ENCODE results near the gene PTGFR.

The PTGFR gene

GRCh38 chr1:78475888-78476610 is 14.7 kb upstream of the PTGFR start:
- H3K27ac ChIP-seq (ENCODE audit: insufficient read depth, low read depth, low read length, poor library complexity, severe bottlenecking) = no peak overlapping the region
- no peak overlapping the region for H3K4me3 ChIP-seq (ENCODE audit: insufficient read depth, low read depth, low read length)
- no peaks in the 10 kb centered on the region for H3K27me3 ChIP-seq (ENCODE audit: control insufficient read depth, insufficient read depth, low read length, poor library complexity, severe bottlenecking)
- H3K4me1 ChIP-seq (ENCODE audit: control insufficient read depth, insufficient read depth, low read length) = no peaks in the 10 kb centered on the region
- H3K36me3 ChIP-seq (ENCODE audit: control insufficient read depth, insufficient read depth, low read length) = no peaks in the 10 kb centered on the region
- no peaks in the 10 kb centered on the region for H3K9me3 ChIP-seq (ENCODE audit: control insufficient read depth, low read length)
- 92 to 96% methylated on average over 4 of the region's 4 CpGs for WGBS, 2 experiments

GRCh38 chr1:78483903-78484302 is 6.9 kb upstream of the PTGFR start:
- Histone ChIP-seq H3K4me1 (ENCODE audit: control insufficient read depth, insufficient read depth, low read length) (no peaks in the 10 kb centered on the region), H3K4me3 (ENCODE audit: insufficient read depth, low read depth, low read length) (no peak overlapping the region), H3K27me3 (ENCODE audit: control insufficient read depth, insufficient read depth, low read length, poor library complexity, severe bottlenecking) (no peaks in the 10 kb centered on the region), H3K36me3 (ENCODE audit: control insufficient read depth, insufficient read depth, low read length) (no peaks in the 10 kb centered on the region), H3K9me3 (ENCODE audit: control insufficient read depth, low read length) (no peaks in the 10 kb centered on the region), H3K27ac (ENCODE audit: insufficient read depth, low read depth, low read length, poor library complexity, severe bottlenecking) (no peak overlapping the region)
- 58 to 60% methylated on average over 6 of the region's 6 CpGs for WGBS, 2 experiments

- H3K4me3 ChIP-seq (ENCODE audit: insufficient read depth, low read depth, low read length) = peak overlapping the region; percentile 29
- no peaks in the 10 kb centered on the region for H3K36me3 ChIP-seq (ENCODE audit: control insufficient read depth, insufficient read depth, low read length)
- H3K27me3 ChIP-seq (ENCODE audit: control insufficient read depth, insufficient read depth, low read length, poor library complexity, severe bottlenecking) = peaks cover 43% of the 10 kb centered on the region
- H3K4me1 ChIP-seq (ENCODE audit: control insufficient read depth, insufficient read depth, low read length) = no peaks in the 10 kb centered on the region
- no peaks in the 10 kb centered on the region for H3K9me3 ChIP-seq (ENCODE audit: control insufficient read depth, low read length)
- 10 to 11% methylated on average over 37 of the region's 37 CpGs for WGBS, 2 experiments
- H3K27ac ChIP-seq (ENCODE audit: insufficient read depth, low read depth, low read length, poor library complexity, severe bottlenecking) = no peak overlapping the region
These were observed 787 bp downstream of the PTGFR start for GRCh38 chr1:78491451-78492071.

- H3K36me3 ChIP-seq (ENCODE audit: control insufficient read depth, insufficient read depth, low read length) = no peaks in the 10 kb centered on the region
- no peak overlapping the region for H3K27ac ChIP-seq (ENCODE audit: insufficient read depth, low read depth, low read length, poor library complexity, severe bottlenecking)
- peaks cover 43% of the 10 kb centered on the region for H3K27me3 ChIP-seq (ENCODE audit: control insufficient read depth, insufficient read depth, low read length, poor library complexity, severe bottlenecking)
- no peak overlapping the region for H3K4me3 ChIP-seq (ENCODE audit: insufficient read depth, low read depth, low read length)
- H3K9me3 ChIP-seq (ENCODE audit: control insufficient read depth, low read length) = no peaks in the 10 kb centered on the region
- H3K4me1 ChIP-seq (ENCODE audit: control insufficient read depth, insufficient read depth, low read length) = no peaks in the 10 kb centered on the region
- WGBS, 2 experiments = 91 to 95% methylated on average over 12 of the region's 12 CpGs
These were observed 1.7 kb downstream of the PTGFR start for GRCh38 chr1:78492386-78492950.

- H3K9me3 ChIP-seq (ENCODE audit: control insufficient read depth, low read length) = no peaks in the 10 kb centered on the region
- 86 to 95% methylated on average over 1 of the region's 1 CpG for WGBS, 2 experiments
- no peak overlapping the region for H3K4me3 ChIP-seq (ENCODE audit: insufficient read depth, low read depth, low read length)
- H3K36me3 ChIP-seq (ENCODE audit: control insufficient read depth, insufficient read depth, low read length) = no peaks in the 10 kb centered on the region
- H3K27ac ChIP-seq (ENCODE audit: insufficient read depth, low read depth, low read length, poor library complexity, severe bottlenecking) = no peak overlapping the region
- peaks cover 43% of the 10 kb centered on the region for H3K27me3 ChIP-seq (ENCODE audit: control insufficient read depth, insufficient read depth, low read length, poor library complexity, severe bottlenecking)
- no peaks in the 10 kb centered on the region for H3K4me1 ChIP-seq (ENCODE audit: control insufficient read depth, insufficient read depth, low read length)
These were observed 2.7 kb downstream of the PTGFR start for GRCh38 chr1:78493451-78493850.

- no peaks in the 10 kb centered on the region for H3K36me3 ChIP-seq (ENCODE audit: control insufficient read depth, insufficient read depth, low read length)
- H3K4me3 ChIP-seq (ENCODE audit: insufficient read depth, low read depth, low read length) = no peak overlapping the region
- H3K4me1 ChIP-seq (ENCODE audit: control insufficient read depth, insufficient read depth, low read length) = no peaks in the 10 kb centered on the region
- H3K27ac ChIP-seq (ENCODE audit: insufficient read depth, low read depth, low read length, poor library complexity, severe bottlenecking) = no peak overlapping the region
- 92 to 95% methylated on average over 3 to 4 of the region's 4 CpGs for WGBS, 2 experiments
- H3K9me3 ChIP-seq (ENCODE audit: control insufficient read depth, low read length) = no peaks in the 10 kb centered on the region
- H3K27me3 ChIP-seq (ENCODE audit: control insufficient read depth, insufficient read depth, low read length, poor library complexity, severe bottlenecking) = peaks cover 18% of the 10 kb centered on the region
These were observed 6.4 kb downstream of the PTGFR start for GRCh38 chr1:78497201-78497600.

- Histone ChIP-seq H3K36me3 (ENCODE audit: control insufficient read depth, insufficient read depth, low read length) (no peaks in the 10 kb centered on the region), H3K4me3 (ENCODE audit: insufficient read depth, low read depth, low read length) (no peak overlapping the region), H3K9me3 (ENCODE audit: control insufficient read depth, low read length) (no peaks in the 10 kb centered on the region), H3K4me1 (ENCODE audit: control insufficient read depth, insufficient read depth, low read length) (no peaks in the 10 kb centered on the region), H3K27me3 (ENCODE audit: control insufficient read depth, insufficient read depth, low read length, poor library complexity, severe bottlenecking) (no peaks in the 10 kb centered on the region), H3K27ac (ENCODE audit: insufficient read depth, low read depth, low read length, poor library complexity, severe bottlenecking) (no peak overlapping the region)
- 74 to 88% methylated on average over 2 of the region's 2 CpGs for WGBS, 2 experiments
These were observed 9.8 kb downstream of the PTGFR start for GRCh38 chr1:78500529-78500928.

GRCh38 chr1:78501203-78501602 is 10.4 kb downstream of the PTGFR start:
- Histone ChIP-seq H3K27ac (ENCODE audit: insufficient read depth, low read depth, low read length, poor library complexity, severe bottlenecking) (no peak overlapping the region), H3K4me1 (ENCODE audit: control insufficient read depth, insufficient read depth, low read length) (no peaks in the 10 kb centered on the region), H3K27me3 (ENCODE audit: control insufficient read depth, insufficient read depth, low read length, poor library complexity, severe bottlenecking) (no peaks in the 10 kb centered on the region), H3K36me3 (ENCODE audit: control insufficient read depth, insufficient read depth, low read length) (no peaks in the 10 kb centered on the region), H3K9me3 (ENCODE audit: control insufficient read depth, low read length) (no peaks in the 10 kb centered on the region), H3K4me3 (ENCODE audit: insufficient read depth, low read depth, low read length) (no peak overlapping the region)

- peaks cover 11% of the 10 kb centered on the region for H3K9me3 ChIP-seq (ENCODE audit: control insufficient read depth, low read length)
- H3K4me3 ChIP-seq (ENCODE audit: insufficient read depth, low read depth, low read length) = no peak overlapping the region
- 84 to 92% methylated on average over 3 of the region's 3 CpGs for WGBS, 2 experiments
- H3K27ac ChIP-seq (ENCODE audit: insufficient read depth, low read depth, low read length, poor library complexity, severe bottlenecking) = no peak overlapping the region
- H3K4me1 ChIP-seq (ENCODE audit: control insufficient read depth, insufficient read depth, low read length) = no peaks in the 10 kb centered on the region
- peaks cover 3% of the 10 kb centered on the region for H3K36me3 ChIP-seq (ENCODE audit: control insufficient read depth, insufficient read depth, low read length)
- no peaks in the 10 kb centered on the region for H3K27me3 ChIP-seq (ENCODE audit: control insufficient read depth, insufficient read depth, low read length, poor library complexity, severe bottlenecking)
These were observed 20.6 kb downstream of the PTGFR start for GRCh38 chr1:78511334-78511733.

- Histone ChIP-seq H3K36me3 (ENCODE audit: control insufficient read depth, insufficient read depth, low read length) (no peaks in the 10 kb centered on the region), H3K4me3 (ENCODE audit: insufficient read depth, low read depth, low read length) (no peak overlapping the region), H3K27me3 (ENCODE audit: control insufficient read depth, insufficient read depth, low read length, poor library complexity, severe bottlenecking) (no peaks in the 10 kb centered on the region), H3K27ac (ENCODE audit: insufficient read depth, low read depth, low read length, poor library complexity, severe bottlenecking) (no peak overlapping the region), H3K9me3 (ENCODE audit: control insufficient read depth, low read length) (no peaks in the 10 kb centered on the region), H3K4me1 (ENCODE audit: control insufficient read depth, insufficient read depth, low read length) (no peaks in the 10 kb centered on the region)
- WGBS, 2 experiments = 66 to 95% methylated on average over 1 to 2 of the region's 2 CpGs
These were observed 25.9 kb downstream of the PTGFR start for GRCh38 chr1:78516716-78517115.

Data from ectodermal cell (in vitro differentiated cells).